ENCODE results near the gene CCDC57. TPM values are rescaled to one million over a fixed set of nuclear protein-coding genes. Genes with fewer than 3 reads are reported as not detected.

Gene CCDC57
- total RNA-seq, 1 donor from 2014 or later, result 56.6 TPM

- H3K4me3 Mint-ChIP-seq, result peak overlapping the region; percentile 50
- H3K36me3 Mint-ChIP-seq (ENCODE audit: low read depth), result no peaks in the 10 kb centered on the region
- no peaks in the 10 kb centered on the region for H3K27me3 Mint-ChIP-seq
- no peak for DNase-seq
- ChIA-PET POLR2A (interaction anchor here (1.3 to 4.0 kb wide), 3 partner anchors 16 to 125 kb away, joined by 3 to 60 read pairs (median 12); partner anchors contain the start of gene CCDC57), CTCF (no interaction called here)
- no peak for TF ChIP-seq CTCF (IDR thresholded peaks at IDR 0.05)
- H3K27ac Mint-ChIP-seq, result no peak overlapping the region
- H3K4me1 Mint-ChIP-seq, result peaks cover 34% of the 10 kb centered on the region
- intact Hi-C loops (cut with micrococcal nuclease), result loop anchor here (10.0 kb wide), 1 partner anchor 324 kb away; no protein-coding TSS in a partner anchor
- no peak for ATAC-seq (ENCODE audit: low read depth)
- H3K9me3 Mint-ChIP-seq, result no peaks in the 10 kb centered on the region
Measured at GRCh38 chr17:82231312-82231561, 18.6 kb upstream of the CCDC57 start.

DNA sequence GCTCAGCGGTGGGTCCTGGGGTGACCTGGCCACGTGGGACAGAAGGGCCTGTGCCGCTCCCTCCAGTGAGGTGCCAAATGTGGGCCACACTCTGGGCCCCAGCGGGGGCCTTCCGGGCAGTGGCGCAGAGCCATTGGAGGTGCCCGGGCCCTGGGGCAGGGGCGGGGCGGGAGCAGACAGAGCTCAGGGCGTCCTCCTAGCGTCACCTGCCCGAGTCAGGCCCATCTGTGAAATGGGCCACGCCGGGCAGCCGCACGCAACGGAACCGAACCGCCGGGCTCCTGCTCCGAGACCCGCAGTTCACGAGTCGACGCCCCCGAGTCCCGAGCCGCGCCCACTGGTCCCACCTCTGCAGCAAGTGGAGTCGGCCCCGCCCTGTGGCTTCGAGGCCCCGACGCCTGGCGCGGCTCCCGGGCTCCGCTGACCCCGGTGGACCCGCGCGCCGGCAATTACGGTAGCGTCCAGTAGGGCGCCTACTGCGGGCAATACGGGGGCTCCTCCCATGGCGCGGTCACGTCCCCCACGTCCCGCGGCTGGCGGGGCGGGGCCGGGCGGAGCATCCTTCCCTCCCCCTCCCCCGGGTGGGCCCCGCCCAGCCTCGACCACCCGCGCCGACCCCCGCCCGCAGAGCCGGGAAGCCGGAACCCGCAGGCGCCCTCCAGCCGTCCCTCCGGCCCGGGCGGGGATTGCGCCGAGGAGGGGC is 18.1 kb upstream of the CCDC57 start:
- intact Hi-C loops (cut with micrococcal nuclease), result loop anchor here (10.0 kb wide), 1 partner anchor 324 kb away; no protein-coding TSS in a partner anchor
- H3K4me1 Mint-ChIP-seq, result peaks cover 33% of the 10 kb centered on the region

GRCh38 chr17:82229698-82230608 is 17.3 kb upstream of the CCDC57 start:
- Mint-ChIP-seq H3K4me1 (peaks cover 32% of the 10 kb centered on the region), H3K27ac (peak overlapping the region; percentile 50), H3K27me3 (no peaks in the 10 kb centered on the region), H3K4me3 (peak overlapping the region; percentile 78), H3K9me3 (no peaks in the 10 kb centered on the region), H3K36me3 (ENCODE audit: low read depth) (no peaks in the 10 kb centered on the region)
- no peak for DNase-seq
- no peak for ATAC-seq (ENCODE audit: low read depth)
- intact Hi-C loops (cut with micrococcal nuclease), result loop anchor here (1.0 to 10.0 kb wide), 4 partner anchors 24 to 325 kb away; partner anchors contain the start of gene DCXR
- TF ChIP-seq CTCF (IDR thresholded peaks at IDR 0.05), result no peak
- CTCF ChIA-PET, result interaction anchor here (2.0 kb wide), 1 partner anchor 24 kb away, joined by 8 read pairs; no protein-coding TSS in a partner anchor
- POLR2A ChIA-PET, result interaction anchor here (0.9 to 4.0 kb wide), 8 partner anchors 10 to 193 kb away, joined by 3 to 60 read pairs (median 10); partner anchors contain the start of genes CCDC57 and DCXR

More for the DNA sequence above, 18.1 kb upstream of the CCDC57 start:
- no peak for TF ChIP-seq CTCF (IDR thresholded peaks at IDR 0.05)
- H3K27ac Mint-ChIP-seq, result no peak overlapping the region
- ChIA-PET POLR2A (interaction anchor here (0.9 to 4.0 kb wide), 6 partner anchors 15 to 193 kb away, joined by 3 to 60 read pairs (median 8); partner anchors contain the start of genes CCDC57 and DCXR), CTCF (interaction anchor here (2.0 kb wide), 1 partner anchor 25 kb away, joined by 8 read pairs; no protein-coding TSS in a partner anchor)
- H3K36me3 Mint-ChIP-seq (ENCODE audit: low read depth), result no peaks in the 10 kb centered on the region
- H3K27me3 Mint-ChIP-seq, result no peaks in the 10 kb centered on the region
- H3K9me3 Mint-ChIP-seq, result no peaks in the 10 kb centered on the region
- ATAC-seq (ENCODE audit: low read depth) (peak; percentile 49), DNase-seq (peak; percentile 68)
- H3K4me3 Mint-ChIP-seq, result peak overlapping the region; percentile 78

GRCh38 chr17:82228842-82229697 is 16.4 kb upstream of the CCDC57 start, which contains the start of gene SLC16A3:
SLC16A3 (plus strand) TSS chr17:82229042; CDS start chr17:82236009, 6,967 bp downstream.
- ChIA-PET POLR2A (interaction anchor here (0.5 to 4.0 kb wide), 14 partner anchors 8 to 722 kb away, joined by 3 to 60 read pairs (median 4); partner anchors contain the start of genes CCDC57, CENPX, CSNK1D and DCXR), CTCF (interaction anchor here (2.0 kb wide), 1 partner anchor 23 kb away, joined by 8 read pairs; no protein-coding TSS in a partner anchor)
- H3K4me3 Mint-ChIP-seq, result peak within 1 kb of the TSS; percentile 87
- H3K36me3 Mint-ChIP-seq (ENCODE audit: low read depth), result no peaks in the 10 kb centered on the region
- peaks cover 27% of the 10 kb centered on the region for H3K4me1 Mint-ChIP-seq
- intact Hi-C loops (cut with micrococcal nuclease), result loop anchor here (1.0 to 5.0 kb wide), 5 partner anchors 13 to 192 kb away; partner anchors contain the start of genes CCDC57 and DCXR
- TF ChIP-seq CTCF (IDR thresholded peaks at IDR 0.05), result no peak
- DNase-seq (peak; percentile 74), ATAC-seq (ENCODE audit: low read depth) (peak; percentile 65)
- H3K9me3 Mint-ChIP-seq, result no peaks in the 10 kb centered on the region
- H3K27ac Mint-ChIP-seq, result peak within 1 kb of the TSS; percentile 82
- no peaks in the 10 kb centered on the region for H3K27me3 Mint-ChIP-seq

All from activated B cell treated with CpG ODN at 0.5 μM for 24 hours (primary cell).